GM23338 (cell line): ENCODE measurements around the gene HOTAIR. TPM values are rescaled to one million over a fixed set of nuclear protein-coding genes. Genes with fewer than 3 reads are reported as not detected.

Experiments
- ATAC-seq: fragments of 200-7000 bp; cut with Tn5 transposase; 3 replicates; pipeline ENCODE4 v1.9.1; 2020
- DNase-seq: peaks from one replicate; pipeline ENCODE4 v3.0.0-alpha.2; 2015; ENCODE audit warnings: low spot score
- H2AFZ ChIP-seq: fragments of 200-600 bp; sonication (generic); 2 replicates; pipeline ENCODE4 v1.8.0; 2016; ENCODE audit warnings: antibody characterized with exemption, mild to moderate bottlenecking, moderate library complexity
- H3F3A ChIP-seq: fragments of 200-600 bp; sonication (generic); replicated peaks from 2 replicates; pipeline ENCODE4 v1.8.0; 2017; ENCODE audit warnings: antibody characterized with exemption, mixed run types, low read depth
- H3K27ac ChIP-seq: fragments of 200-600 bp; sonication (generic); 2 replicates; pipeline ENCODE4 v1.6.1; 2016; ENCODE audit warnings: low read depth
- H3K27me3 ChIP-seq: fragments of 200-600 bp; sonication (generic); 2 replicates; pipeline ENCODE4 v1.8.0; 2016; ENCODE audit warnings: mild to moderate bottlenecking, mixed run types, moderate library complexity; ENCODE audit not compliant: insufficient read depth
- H3K36me3 ChIP-seq: fragments of 200-600 bp; sonication (generic); 2 replicates; pipeline ENCODE4 v1.8.0; 2016; ENCODE audit warnings: mild to moderate bottlenecking; ENCODE audit not compliant: insufficient read depth
- H3K4me1 ChIP-seq: fragments of 200-600 bp; sonication (generic); 2 replicates; pipeline ENCODE4 v1.8.0; 2016; ENCODE audit warnings: mild to moderate bottlenecking, moderate library complexity; ENCODE audit not compliant: insufficient read depth
- H3K4me2 ChIP-seq: fragments of 200-600 bp; sonication (generic); 2 replicates; pipeline ENCODE4 v1.7.1; 2017; ENCODE audit warnings: mixed run types
- H3K4me3 ChIP-seq: fragments of 200-600 bp; sonication (generic); 2 replicates; pipeline ENCODE4 v1.6.1; 2016; ENCODE audit warnings: mixed run types
- H3K79me2 ChIP-seq: fragments of 200-600 bp; sonication (generic); replicated peaks from 2 replicates; pipeline ENCODE4 v1.8.0; 2017; ENCODE audit warnings: mild to moderate bottlenecking; ENCODE audit not compliant: insufficient read depth
- H3K9me2 ChIP-seq: fragments of 200-600 bp; sonication (generic); 2 replicates; pipeline ENCODE4 v1.8.0; 2017; ENCODE audit not compliant: insufficient read depth
- H4K20me1 ChIP-seq: fragments of 200-600 bp; sonication (generic); replicated peaks from 2 replicates; pipeline ENCODE4 v1.8.0; 2017; ENCODE audit warnings: mild to moderate bottlenecking; ENCODE audit not compliant: insufficient read depth
- H3K27ac Mint-ChIP-seq: 2 replicates; pipeline ENCODE4 v1.8.0; 2020; ENCODE audit warnings: inconsistent platforms, mild to moderate bottlenecking, moderate library complexity, mixed read lengths
- H3K27me3 Mint-ChIP-seq: 3 replicates; pipeline ENCODE4 v1.8.0; 2022; ENCODE audit warnings: low read depth, mild to moderate bottlenecking, moderate library complexity, mixed read lengths, inconsistent platforms; ENCODE audit not compliant: insufficient read depth, poor library complexity
- H3K36me3 Mint-ChIP-seq: 3 replicates; pipeline ENCODE4 v1.8.0; 2021; ENCODE audit warnings: low read depth, mild to moderate bottlenecking, inconsistent platforms, moderate library complexity, mixed read lengths
- H3K4me1 Mint-ChIP-seq: 3 replicates; pipeline ENCODE4 v1.8.0; 2020; ENCODE audit warnings: mild to moderate bottlenecking, inconsistent platforms, mixed read lengths
- H3K4me3 Mint-ChIP-seq: 3 replicates; pipeline ENCODE4 v1.8.0; 2021; ENCODE audit warnings: moderate library complexity, mild to moderate bottlenecking, inconsistent platforms, mixed read lengths
- H3K9me3 Mint-ChIP-seq: 3 replicates; pipeline ENCODE4 v1.8.0; 2020; ENCODE audit warnings: moderate library complexity, mild to moderate bottlenecking, inconsistent platforms, mixed read lengths
- CREB1 ChIP-seq: fragments of 250-450 bp; sonication (Bioruptor Pico); IDR thresholded peaks from 2 replicates; pipeline ENCODE4 v1.5.0; 2020; ENCODE audit warnings: low read depth, mild to moderate bottlenecking, moderate library complexity
- ETS1 ChIP-seq: IDR thresholded peaks from 2 replicates; pipeline ENCODE4 v1.6.1; 2016; ENCODE audit warnings: antibody characterized with exemption
- EZH2 ChIP-seq: fragments of 200-600 bp; sonication (generic); IDR thresholded peaks from one replicate; pipeline ENCODE4 v1.8.0; 2017; ENCODE audit warnings: antibody characterized with exemption, mild to moderate bottlenecking, low read depth; ENCODE audit not compliant: unreplicated experiment
- EZH2phosphoT487 ChIP-seq: fragments of 200-600 bp; sonication (generic); IDR thresholded peaks from one replicate; pipeline ENCODE4 v1.8.1; 2018; ENCODE audit warnings: antibody characterized with exemption; ENCODE audit not compliant: unreplicated experiment
- JUNB ChIP-seq: IDR thresholded peaks from one replicate; pipeline ENCODE4 v1.6.1; 2016; ENCODE audit warnings: antibody characterized with exemption; ENCODE audit not compliant: unreplicated experiment
- NANOG ChIP-seq: IDR thresholded peaks from 2 replicates; pipeline ENCODE4 v1.6.1; 2016; ENCODE audit warnings: antibody characterized with exemption, borderline replicate concordance
- POLR2AphosphoS5 ChIP-seq: IDR thresholded peaks from 2 replicates; pipeline ENCODE4 v1.6.1; 2016; ENCODE audit warnings: antibody characterized with exemption, low read depth
- REST ChIP-seq: IDR thresholded peaks from one replicate; pipeline ENCODE4 v1.6.1; 2018; ENCODE audit warnings: antibody characterized with exemption; ENCODE audit not compliant: unreplicated experiment
- STAT1 ChIP-seq: IDR thresholded peaks from one replicate; pipeline ENCODE4 v1.6.1; 2016; ENCODE audit warnings: antibody characterized with exemption; ENCODE audit not compliant: unreplicated experiment
- ZNF114 ChIP-seq: fragments of 250-450 bp; sonication (Bioruptor Pico); IDR thresholded peaks from 2 replicates; pipeline ENCODE4 v1.5.0; 2020; ENCODE audit warnings: mild to moderate bottlenecking, moderate library complexity
- ZNF331 ChIP-seq: fragments of 250-450 bp; sonication (Bioruptor Pico); IDR thresholded peaks from 2 replicates; pipeline ENCODE4 v1.5.0; 2020; ENCODE audit warnings: low read depth, mild to moderate bottlenecking, moderate library complexity
- ZNF462 ChIP-seq: fragments of 250-450 bp; sonication (Bioruptor Pico); IDR thresholded peaks from 2 replicates; pipeline ENCODE4 v1.5.0; 2020; ENCODE audit warnings: mild to moderate bottlenecking, moderate library complexity
- polyA plus RNA-seq: library from polyadenylated mRNA; unstranded; fragments of >200 nt; fragmentation: Nextera tagmentation; extraction: Ambion mirVana; gene quantifications from 2 replicates; pipeline ENCODE4 v1.2.1, GENCODE V29; 2016
- total RNA-seq: library from RNA; depleted of rRNA; stranded (reverse); fragments of >200 nt; shearing (Covaris generic); gene quantifications from 2 replicates; pipeline ENCODE4 v1.2.3, GENCODE V29; 2014
- TF ChIP-seq, protein P1 (sequence below), 2 experiments: fragments of 200-600 bp in 1 of 2; sonication (generic) in 1 of 2; conservative IDR thresholded peaks; 2 replicates each; pipeline versions ENCODE4 v1.5.1 to v1.6.1; 2016 to 2017; ENCODE audit warnings: antibody characterized with exemption in 2 of 2, low read depth in 2 of 2, mild to moderate bottlenecking in 2 of 2, moderate library complexity in 1 of 2

HOTAIR gene
- total and polyA plus RNA-seq, 2 experiments from 2014 or later: not detected

GRCh38 chr12:53989227-53990113, 14.7 kb upstream of the HOTAIR start:
- H3F3A ChIP-seq: peaks cover 41% of the 10 kb centered on the region
- peaks cover 33% of the 10 kb centered on the region for H3K4me1 Mint-ChIP-seq
- H3K36me3 Mint-ChIP-seq: no peaks in the 10 kb centered on the region; the same call in 2 of the 3 replicates
- peak; percentile 91 for TF ChIP-seq EZH2
- TF ChIP-seq ZNF462: no peak
- TF ChIP-seq STAT1: no peak
- TF ChIP-seq JUNB: no peak
- TF ChIP-seq EZH2phosphoT487: peak; percentile 78
- no peak for TF ChIP-seq NANOG
- TF ChIP-seq ZNF331: no peak
- TF ChIP-seq, protein P1, sequence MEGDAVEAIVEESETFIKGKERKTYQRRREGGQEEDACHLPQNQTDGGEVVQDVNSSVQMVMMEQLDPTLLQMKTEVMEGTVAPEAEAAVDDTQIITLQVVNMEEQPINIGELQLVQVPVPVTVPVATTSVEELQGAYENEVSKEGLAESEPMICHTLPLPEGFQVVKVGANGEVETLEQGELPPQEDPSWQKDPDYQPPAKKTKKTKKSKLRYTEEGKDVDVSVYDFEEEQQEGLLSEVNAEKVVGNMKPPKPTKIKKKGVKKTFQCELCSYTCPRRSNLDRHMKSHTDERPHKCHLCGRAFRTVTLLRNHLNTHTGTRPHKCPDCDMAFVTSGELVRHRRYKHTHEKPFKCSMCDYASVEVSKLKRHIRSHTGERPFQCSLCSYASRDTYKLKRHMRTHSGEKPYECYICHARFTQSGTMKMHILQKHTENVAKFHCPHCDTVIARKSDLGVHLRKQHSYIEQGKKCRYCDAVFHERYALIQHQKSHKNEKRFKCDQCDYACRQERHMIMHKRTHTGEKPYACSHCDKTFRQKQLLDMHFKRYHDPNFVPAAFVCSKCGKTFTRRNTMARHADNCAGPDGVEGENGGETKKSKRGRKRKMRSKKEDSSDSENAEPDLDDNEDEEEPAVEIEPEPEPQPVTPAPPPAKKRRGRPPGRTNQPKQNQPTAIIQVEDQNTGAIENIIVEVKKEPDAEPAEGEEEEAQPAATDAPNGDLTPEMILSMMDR (conservative IDR thresholded peaks at IDR 0.05; ENCODE audit: low read depth in 2 of 2): peak; percentile 39 to 56
- no peak for TF ChIP-seq ETS1
- no peak for TF ChIP-seq POLR2AphosphoS5
- TF ChIP-seq CREB1: no peak
- TF ChIP-seq REST: no peak
- TF ChIP-seq ZNF114: no peak
- no peaks in the 10 kb centered on the region for H3K79me2 ChIP-seq
- H3K9me2 ChIP-seq: no peaks in the 10 kb centered on the region
- H3K36me3 ChIP-seq: no peaks in the 10 kb centered on the region
- H3K27ac Mint-ChIP-seq: no peak overlapping the region
- H3K27me3 Mint-ChIP-seq: peaks cover 100% of the 10 kb centered on the region
- no peak overlapping the region for H3K4me2 ChIP-seq
- no peak overlapping the region for H3K4me3 Mint-ChIP-seq
- H3K4me3 ChIP-seq: 0 out of 2 replicates have a peak overlapping the region, but pooled peaks have one; percentile 12
- H3K4me1 ChIP-seq: peaks cover 43% of the 10 kb centered on the region
- H3K9me3 Mint-ChIP-seq: peaks cover 5% of the 10 kb centered on the region; the same call in 2 of the 3 replicates
- ATAC-seq (no peak), DNase-seq (peak; percentile 68)
- H4K20me1 ChIP-seq: peaks cover 44% of the 10 kb centered on the region
- peaks cover 98% of the 10 kb centered on the region for H3K27me3 ChIP-seq
- H2AFZ ChIP-seq: no peak overlapping the region
- H3K27ac ChIP-seq: no peak overlapping the region
